Neuronal stem cell (in vitro differentiated cells): ENCODE measurements around the gene TBCEL.

Experiments
- DNase-seq: peaks from one replicate; pipeline ENCODE4 v3.0.0-alpha.2; 2013; ENCODE audit warnings: low spot score
- H2AFZ ChIP-seq: one replicate; pipeline ENCODE4 v1.6.1; 2013; ENCODE audit warnings: mild to moderate bottlenecking, low read length, inconsistent platforms
- H2AK5ac ChIP-seq: 2 replicates; pipeline ENCODE4 v1.6.1; 2013; ENCODE audit warnings: low read depth, mild to moderate bottlenecking, inconsistent platforms, low read length, moderate library complexity, mixed read lengths
- H2BK120ac ChIP-seq: 2 replicates; pipeline ENCODE4 v1.6.1; 2013; ENCODE audit warnings: low read depth, mild to moderate bottlenecking, inconsistent platforms, low read length, moderate library complexity, mixed read lengths
- H2BK12ac ChIP-seq: one replicate; pipeline ENCODE4 v1.6.1; 2013; ENCODE audit warnings: low read length, inconsistent platforms
- H2BK15ac ChIP-seq: 2 replicates; pipeline ENCODE4 v1.6.1; 2013; ENCODE audit warnings: mild to moderate bottlenecking, low read length, inconsistent platforms, mixed read lengths
- H2BK5ac ChIP-seq: one replicate; pipeline ENCODE4 v1.6.1; 2013; ENCODE audit warnings: inconsistent platforms, mild to moderate bottlenecking, low read length, moderate library complexity
- H3K14ac ChIP-seq: one replicate; pipeline ENCODE4 v1.6.1; 2013; ENCODE audit warnings: low read length, inconsistent platforms
- H3K18ac ChIP-seq: 2 replicates; pipeline ENCODE4 v1.6.1; 2013; ENCODE audit warnings: low read length, inconsistent platforms
- H3K23ac ChIP-seq: 2 replicates; pipeline ENCODE4 v1.6.1; 2013; ENCODE audit warnings: low read depth, mild to moderate bottlenecking, mixed read lengths, low read length, inconsistent platforms; ENCODE audit not compliant: poor library complexity
- H3K27ac ChIP-seq: replicated peaks from 3 replicates; pipeline ENCODE4 v1.5.1; 2013; ENCODE audit warnings: low read length, inconsistent platforms
- H3K27me3 ChIP-seq, 3 experiments: 2 replicates each; pipeline ENCODE4 v1.6.1; 2013; ENCODE audit warnings: low read length in 3 of 3, mild to moderate bottlenecking in 2 of 3, inconsistent platforms in 1 of 3, low read depth in 1 of 3, mixed read lengths in 1 of 3, moderate library complexity in 1 of 3; ENCODE audit not compliant: control insufficient read depth in 3 of 3, insufficient read depth in 3 of 3
- H3K36me3 ChIP-seq, 2 donors: replicated peaks in 1 of 2; 2 replicates each; pipeline ENCODE4 v1.6.1; 2013; ENCODE audit warnings: low read length in 2 of 2; ENCODE audit not compliant: control insufficient read depth in 2 of 2, insufficient read depth in 2 of 2
- H3K4ac ChIP-seq: 2 replicates; pipeline ENCODE4 v1.6.1; 2013; ENCODE audit warnings: inconsistent platforms, mild to moderate bottlenecking, low read length, moderate library complexity
- H3K4me1 ChIP-seq, 2 donors: 1 replicate in 1 of 2; 2 replicates in 1 of 2; pipeline ENCODE4 v1.6.1; 2013; ENCODE audit warnings: low read length in 2 of 2, low read depth in 1 of 2; ENCODE audit not compliant: control insufficient read depth in 2 of 2, insufficient read depth in 1 of 2
- H3K4me2 ChIP-seq: one replicate; pipeline ENCODE4 v1.6.1; 2013; ENCODE audit warnings: mild to moderate bottlenecking, low read length, inconsistent platforms; ENCODE audit not compliant: insufficient read depth, poor library complexity, severe bottlenecking
- H3K4me3 ChIP-seq, 2 donors: 2 replicates each; pipeline ENCODE4 v1.5.1; 2013; ENCODE audit warnings: low read length in 2 of 2, mild to moderate bottlenecking in 2 of 2, inconsistent platforms in 1 of 2, moderate library complexity in 1 of 2
- H3K79me1 ChIP-seq: one replicate; pipeline ENCODE4 v1.6.1; 2013; ENCODE audit warnings: low read depth, mild to moderate bottlenecking, inconsistent platforms, low read length, moderate library complexity
- H3K9ac ChIP-seq: one replicate; pipeline ENCODE4 v1.6.1; 2013; ENCODE audit warnings: mild to moderate bottlenecking, low read depth, low read length, inconsistent platforms; ENCODE audit not compliant: poor library complexity
- H3K9me3 ChIP-seq, 2 donors: replicated peaks in 1 of 2; 2 replicates each; pipeline versions ENCODE3 to v1.6.1; 2013; ENCODE audit warnings: low read length in 2 of 2, mild to moderate bottlenecking in 2 of 2, inconsistent platforms in 1 of 2, low read depth in 1 of 2, mixed read lengths in 1 of 2, moderate library complexity in 1 of 2; ENCODE audit not compliant: control insufficient read depth in 2 of 2, insufficient read depth in 1 of 2
- H4K8ac ChIP-seq: one replicate; pipeline ENCODE4 v1.6.1; 2013; ENCODE audit warnings: low read depth, mild to moderate bottlenecking, inconsistent platforms, low read length, moderate library complexity
- H4K91ac ChIP-seq: one replicate; pipeline ENCODE4 v1.6.1; 2013; ENCODE audit warnings: low read length, low read depth, mild to moderate bottlenecking, inconsistent platforms; ENCODE audit not compliant: poor library complexity
- WGBS, 2 donors: extraction: QIAGEN DNeasy Blood & Tissue Kit; methylation state at CpG; one replicate each; pipeline ENCODE4 v1.1.7; 2013; ENCODE audit warnings: missing lambda C conversion rate in 2 of 2, mixed read lengths in 1 of 2; ENCODE audit not compliant: insufficient read length in 2 of 2, insufficient replicate concordance in 1 of 2; ENCODE audit errors: extremely low coverage in 2 of 2; 5-methylcytosine and 5-hydroxymethylcytosine counted together

The TBCEL gene

DNA sequence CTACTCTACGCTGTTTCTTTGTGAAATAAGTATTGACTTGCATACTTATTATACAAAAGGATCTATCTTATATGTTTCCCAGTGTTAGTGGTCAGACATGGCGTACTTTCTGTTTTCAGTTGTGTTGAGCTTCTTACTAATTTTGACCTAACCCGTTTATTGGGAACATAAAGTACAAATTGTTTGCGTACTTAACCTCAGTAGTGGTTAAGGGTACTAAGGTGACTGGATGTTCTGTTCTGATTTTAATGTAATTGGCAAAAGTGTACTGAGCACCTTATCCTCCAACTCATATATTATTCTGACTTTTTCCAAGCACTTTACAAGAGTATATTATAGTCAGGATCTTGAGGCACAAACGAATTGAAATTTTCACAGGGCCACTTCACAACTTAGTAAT lies 17.2 kb downstream of the TBCEL start:
- H3K18ac ChIP-seq = no peak overlapping the region
- H3K4me2 ChIP-seq = no peak overlapping the region
- H2BK5ac ChIP-seq = no peak overlapping the region
- whole genome bisulfite sequencing, 2 donors = no CpG with 5 or more reads among the region's 5 CpGs
- no peaks in the 10 kb centered on the region for H3K27me3 ChIP-seq
- DNase-seq = no peak
- H2BK15ac ChIP-seq = no peak overlapping the region
- H2AK5ac ChIP-seq = no peak overlapping the region
- H3K4me3 ChIP-seq = no peak overlapping the region
- H3K9me3 ChIP-seq = no peaks in the 10 kb centered on the region
- H3K27ac ChIP-seq = no peak overlapping the region
- H2BK120ac ChIP-seq = no peak overlapping the region
- no peak overlapping the region for H3K14ac ChIP-seq
- peaks cover 0 to 11% of the 10 kb centered on the region in 2 donors for H3K36me3 ChIP-seq
- no peak overlapping the region for H3K23ac ChIP-seq
- H3K4me1 ChIP-seq = peaks cover 3 to 7% of the 10 kb centered on the region in 2 donors
- no peak overlapping the region for H4K8ac ChIP-seq
- H2BK12ac ChIP-seq = no peak overlapping the region
- H2AFZ ChIP-seq = no peak overlapping the region
- no peak overlapping the region for H4K91ac ChIP-seq
- H3K4ac ChIP-seq = no peak overlapping the region
- H3K79me1 ChIP-seq = no peaks in the 10 kb centered on the region
- H3K9ac ChIP-seq = no peak overlapping the region

- Histone ChIP-seq H2AK5ac (no peak overlapping the region), H3K9me3 (no peaks in the 10 kb centered on the region), H4K8ac (no peak overlapping the region), H3K4me2 (no peak overlapping the region), H3K4me1 (peaks cover 3 to 7% of the 10 kb centered on the region in 2 donors), H3K36me3 (peaks cover 0 to 23% of the 10 kb centered on the region in 2 donors), H2BK120ac (no peak overlapping the region), H3K27me3 (no peaks in the 10 kb centered on the region), H3K23ac (no peak overlapping the region), H3K9ac (no peak overlapping the region), H3K4ac (no peak overlapping the region), H2BK15ac (no peak overlapping the region), H3K18ac (no peak overlapping the region), H3K4me3 (no peak overlapping the region), H4K91ac (no peak overlapping the region), H3K14ac (no peak overlapping the region), H3K79me1 (no peaks in the 10 kb centered on the region), H2BK12ac (no peak overlapping the region), H2BK5ac (no peak overlapping the region), H2AFZ (no peak overlapping the region), H3K27ac (no peak overlapping the region)
- WGBS, 2 donors = no CpG with 5 or more reads among the region's 1 CpG
- DNase-seq = no peak
Measured at GRCh38 chr11:121042296-121042695, 18.4 kb downstream of the TBCEL start.

GRCh38 chr11:121047926-121048325 lies 24.0 kb downstream of the TBCEL start:
- no peaks in the 10 kb centered on the region for H3K9me3 ChIP-seq

DNA sequence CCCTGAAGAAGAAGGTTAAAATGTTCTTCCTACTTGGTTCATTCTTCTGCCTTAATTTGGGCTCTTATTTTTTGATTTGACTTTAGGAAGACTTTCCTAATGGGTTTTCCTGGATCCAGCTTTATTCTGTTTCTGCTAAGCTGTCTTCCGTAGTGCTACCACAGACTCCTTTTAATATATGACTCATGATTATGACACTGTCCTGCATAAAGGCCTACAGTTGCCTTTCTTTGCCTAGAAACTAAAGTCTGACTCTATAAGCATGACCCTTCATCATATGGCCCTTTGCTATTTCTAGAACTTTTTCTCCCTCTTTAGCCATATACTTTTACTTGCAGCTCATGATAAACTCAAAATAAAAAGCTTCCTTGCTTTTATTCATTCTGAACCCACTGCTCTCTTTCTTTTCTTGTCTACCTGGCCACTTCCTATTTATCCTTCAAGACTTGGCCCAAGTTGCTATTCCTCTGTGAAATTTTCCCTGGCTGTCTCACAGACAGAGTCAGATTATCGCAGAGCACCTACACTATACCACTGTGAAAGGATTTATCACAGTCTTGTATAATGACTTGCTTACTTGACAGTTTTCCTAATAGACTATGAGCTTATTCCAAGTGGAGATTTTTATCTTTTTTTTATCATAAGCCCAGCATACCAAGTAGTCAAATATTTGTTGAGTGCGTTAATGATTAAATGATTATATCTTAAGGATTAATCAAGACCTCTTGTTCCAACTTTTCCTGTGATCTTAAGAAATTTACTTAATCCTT lies 24.7 kb downstream of the TBCEL start:
- H3K4ac ChIP-seq = no peak overlapping the region
- no peak overlapping the region for H3K27ac ChIP-seq
- no peak overlapping the region for H3K23ac ChIP-seq
- no peak overlapping the region for H4K8ac ChIP-seq
- H3K36me3 ChIP-seq = peaks cover 2 to 77% of the 10 kb centered on the region in 2 donors
- DNase-seq = no peak
- H3K18ac ChIP-seq = no peak overlapping the region
- H3K9ac ChIP-seq = no peak overlapping the region
- no peak overlapping the region for H4K91ac ChIP-seq
- no peak overlapping the region for H2AFZ ChIP-seq
- H2BK12ac ChIP-seq = no peak overlapping the region
- H2BK5ac ChIP-seq = no peak overlapping the region
- no peak overlapping the region for H2BK15ac ChIP-seq
- no peak overlapping the region for H2BK120ac ChIP-seq
- no peak overlapping the region for H3K14ac ChIP-seq
- no peaks in the 10 kb centered on the region for H3K9me3 ChIP-seq
- WGBS, 2 donors = no CpG with 5 or more reads among the region's 3 CpGs
- no peaks in the 10 kb centered on the region for H3K27me3 ChIP-seq
- H3K4me1 ChIP-seq = no peaks in the 10 kb centered on the region
- no peak overlapping the region for H3K4me3 ChIP-seq
- H3K4me2 ChIP-seq = no peak overlapping the region
- no peak overlapping the region for H2AK5ac ChIP-seq
- no peaks in the 10 kb centered on the region for H3K79me1 ChIP-seq

More at GRCh38 chr11:121047926-121048325, 24.0 kb downstream of the TBCEL start:
- no peaks in the 10 kb centered on the region for H3K27me3 ChIP-seq
- peaks cover 0 to 70% of the 10 kb centered on the region in 2 donors for H3K36me3 ChIP-seq
- no CpG with 5 or more reads among the region's 1 CpG for WGBS, 2 donors
- no peak overlapping the region for H2BK120ac ChIP-seq
- no peak overlapping the region for H3K27ac ChIP-seq
- no peak overlapping the region for H3K18ac ChIP-seq
- no peak overlapping the region for H2BK12ac ChIP-seq
- no peaks in the 10 kb centered on the region for H3K4me1 ChIP-seq
- no peak overlapping the region for H3K4me3 ChIP-seq
- DNase-seq = no peak
- no peak overlapping the region for H3K4ac ChIP-seq
- no peak overlapping the region for H2BK5ac ChIP-seq
- no peak overlapping the region for H3K9ac ChIP-seq
- H2AFZ ChIP-seq = no peak overlapping the region
- H4K91ac ChIP-seq = no peak overlapping the region
- no peak overlapping the region for H2BK15ac ChIP-seq
- no peak overlapping the region for H3K14ac ChIP-seq
- no peaks in the 10 kb centered on the region for H3K79me1 ChIP-seq
- H3K4me2 ChIP-seq = no peak overlapping the region
- H2AK5ac ChIP-seq = no peak overlapping the region
- no peak overlapping the region for H4K8ac ChIP-seq
- H3K23ac ChIP-seq = no peak overlapping the region
